GM12892 (cell line): ENCODE data around the gene SNAPC3.

Source experiments
- POLR2A ChIP-seq: IDR thresholded peaks from 2 replicates; pipeline ENCODE4 v1.6.1; 2011; ENCODE audit warnings: low read depth, low read length, control low read depth
- POLR2AphosphoS5 ChIP-seq: IDR thresholded peaks from 2 replicates; pipeline ENCODE4 v1.6.1; 2011; ENCODE audit warnings: low read depth, low read length, control low read depth
- TAF1 ChIP-seq: IDR thresholded peaks from 2 replicates; pipeline ENCODE4 v1.6.1; 2011; ENCODE audit warnings: low read depth, mild to moderate bottlenecking, control low read depth, low read length, borderline replicate concordance

DNA sequence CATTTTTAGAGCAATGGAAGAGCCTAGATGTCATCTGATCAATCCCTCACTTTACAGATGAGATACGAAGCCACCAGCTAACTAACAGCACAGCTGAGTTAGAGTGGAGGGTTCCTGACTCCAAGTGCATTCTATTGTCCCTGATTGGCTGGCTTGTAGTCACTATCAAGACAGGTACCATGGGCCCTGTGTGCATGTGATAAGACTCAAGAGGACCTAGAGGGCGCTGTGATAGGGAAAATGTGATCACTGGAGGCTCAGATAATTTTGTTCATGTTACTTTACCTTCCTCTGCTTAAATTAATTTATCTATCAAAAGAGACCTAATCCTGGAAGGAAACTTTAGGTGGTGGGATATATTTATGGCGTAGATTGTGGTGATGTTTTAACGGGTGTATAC is 19.5 kb upstream of the SNAPC3 start:
- no peak for TF ChIP-seq TAF1
- TF ChIP-seq POLR2A, result no peak
- TF ChIP-seq POLR2AphosphoS5, result no peak
